ENCODE results near the gene STYX.

DNA sequence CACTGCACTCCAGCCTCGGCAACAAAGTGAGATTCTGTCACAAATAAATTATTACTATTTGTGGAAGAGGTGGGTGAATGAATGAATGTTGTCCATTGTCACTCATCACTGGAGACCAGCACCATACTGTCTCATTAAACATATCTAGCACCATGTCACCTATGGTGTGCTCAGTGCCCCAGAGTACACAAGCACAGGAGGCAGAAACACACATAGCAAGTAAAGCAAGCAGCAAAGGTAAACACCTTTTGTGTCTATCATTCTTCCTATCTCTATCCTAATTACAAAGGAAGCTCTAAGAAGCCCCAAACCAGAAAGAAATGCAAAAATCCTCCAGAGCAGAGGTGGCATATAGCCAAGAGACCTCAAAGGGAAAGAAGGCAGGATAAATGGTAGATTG is 43.8 kb upstream of the STYX start:
- TF ChIP-seq CTCF (conservative IDR thresholded peaks at IDR 0.05 in 1 of 2, IDR thresholded peaks at IDR 0.05 in 1 of 2; ENCODE audit: extremely low read depth in 1 of 2, insufficient read depth in 1 of 2, low read depth in 1 of 2, low read length in 2 of 2), result no peak
- no peak for TF ChIP-seq EZH2 (IDR thresholded peaks at IDR 0.05; ENCODE audit: borderline replicate concordance, low read length)

Measured in mammary epithelial cell (primary cell).